Epithelial cell of esophagus (primary cell): Measurements from ENCODE around the gene LRCH3.

Experiments
- DNase-seq: peaks from one replicate; pipeline ENCODE4 v3.0.0; 2010; ENCODE audit warnings: low read depth
- H3K4me3 ChIP-seq: 2 replicates; pipeline ENCODE4 v1.5.1; 2011; ENCODE audit warnings: mild to moderate bottlenecking, low read length, control low read depth
- TF ChIP-seq, protein P1 (sequence below): IDR thresholded peaks from 2 replicates; pipeline ENCODE4 v1.5.1; 2011; ENCODE audit warnings: low read depth, mild to moderate bottlenecking, low read length, control low read depth, inconsistent platforms; ENCODE audit not compliant: insufficient read depth; ENCODE audit errors: missing control alignments

Gene LRCH3

DNA sequence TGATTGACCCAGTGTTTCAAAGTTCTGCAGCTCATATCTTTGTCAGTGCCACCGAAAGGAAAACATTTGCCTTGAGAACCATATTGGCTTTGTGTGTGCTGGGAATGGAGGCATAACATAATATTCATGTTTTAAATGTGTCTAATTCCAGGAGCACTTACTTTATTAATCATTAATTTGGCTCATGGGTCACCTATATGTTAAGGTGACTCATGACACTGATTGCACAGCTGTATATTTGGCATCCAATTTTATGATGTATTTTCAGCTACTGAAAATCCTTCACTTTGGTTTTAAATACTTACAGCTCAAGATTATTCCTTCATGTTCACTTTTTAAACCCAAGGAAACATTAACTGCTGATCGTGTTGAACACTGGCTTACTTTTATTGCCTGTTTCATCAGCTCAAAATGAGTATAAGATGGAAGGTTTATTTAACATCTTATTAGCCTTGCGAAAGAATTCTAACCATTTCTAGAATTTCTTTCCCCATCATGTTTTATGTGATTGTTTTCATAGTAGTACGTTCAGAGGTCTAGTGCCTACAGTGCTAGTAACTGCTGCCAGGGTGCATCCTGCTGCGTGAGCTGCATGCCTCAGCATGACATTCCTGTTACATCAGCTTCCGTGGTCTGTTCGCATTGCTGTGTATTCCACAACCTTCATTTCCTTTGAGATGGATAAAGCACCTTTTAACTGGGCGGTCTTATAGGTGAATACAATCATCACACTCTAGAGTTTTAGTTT lies 63.7 kb downstream of the LRCH3 start:
- TF ChIP-seq, protein P1, sequence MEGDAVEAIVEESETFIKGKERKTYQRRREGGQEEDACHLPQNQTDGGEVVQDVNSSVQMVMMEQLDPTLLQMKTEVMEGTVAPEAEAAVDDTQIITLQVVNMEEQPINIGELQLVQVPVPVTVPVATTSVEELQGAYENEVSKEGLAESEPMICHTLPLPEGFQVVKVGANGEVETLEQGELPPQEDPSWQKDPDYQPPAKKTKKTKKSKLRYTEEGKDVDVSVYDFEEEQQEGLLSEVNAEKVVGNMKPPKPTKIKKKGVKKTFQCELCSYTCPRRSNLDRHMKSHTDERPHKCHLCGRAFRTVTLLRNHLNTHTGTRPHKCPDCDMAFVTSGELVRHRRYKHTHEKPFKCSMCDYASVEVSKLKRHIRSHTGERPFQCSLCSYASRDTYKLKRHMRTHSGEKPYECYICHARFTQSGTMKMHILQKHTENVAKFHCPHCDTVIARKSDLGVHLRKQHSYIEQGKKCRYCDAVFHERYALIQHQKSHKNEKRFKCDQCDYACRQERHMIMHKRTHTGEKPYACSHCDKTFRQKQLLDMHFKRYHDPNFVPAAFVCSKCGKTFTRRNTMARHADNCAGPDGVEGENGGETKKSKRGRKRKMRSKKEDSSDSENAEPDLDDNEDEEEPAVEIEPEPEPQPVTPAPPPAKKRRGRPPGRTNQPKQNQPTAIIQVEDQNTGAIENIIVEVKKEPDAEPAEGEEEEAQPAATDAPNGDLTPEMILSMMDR: no peak
- H3K4me3 ChIP-seq: no peak overlapping the region
- peak; percentile 92 for DNase-seq

DNA sequence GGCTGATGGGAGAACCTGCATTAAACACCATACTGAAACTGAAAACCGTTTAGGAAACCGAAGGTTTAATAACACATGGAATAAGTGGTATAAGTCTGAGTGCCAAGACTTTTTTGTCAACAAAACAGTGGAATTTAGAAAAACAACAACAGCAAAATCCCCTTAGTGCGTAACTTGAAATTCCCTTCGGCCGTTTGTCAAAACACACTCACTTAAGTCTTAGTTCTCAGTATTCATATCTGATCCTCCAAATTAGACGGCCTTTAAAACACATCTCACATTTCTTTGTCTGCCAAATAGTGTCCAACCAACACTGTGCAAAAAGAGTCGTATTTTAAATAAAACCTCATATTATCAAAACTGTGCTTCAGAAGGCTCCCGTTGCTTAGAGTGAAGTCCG lies 64.5 kb downstream of the LRCH3 start:
- DNase-seq: no peak
- TF ChIP-seq, protein P1: no peak
- H3K4me3 ChIP-seq: no peak overlapping the region

DNA sequence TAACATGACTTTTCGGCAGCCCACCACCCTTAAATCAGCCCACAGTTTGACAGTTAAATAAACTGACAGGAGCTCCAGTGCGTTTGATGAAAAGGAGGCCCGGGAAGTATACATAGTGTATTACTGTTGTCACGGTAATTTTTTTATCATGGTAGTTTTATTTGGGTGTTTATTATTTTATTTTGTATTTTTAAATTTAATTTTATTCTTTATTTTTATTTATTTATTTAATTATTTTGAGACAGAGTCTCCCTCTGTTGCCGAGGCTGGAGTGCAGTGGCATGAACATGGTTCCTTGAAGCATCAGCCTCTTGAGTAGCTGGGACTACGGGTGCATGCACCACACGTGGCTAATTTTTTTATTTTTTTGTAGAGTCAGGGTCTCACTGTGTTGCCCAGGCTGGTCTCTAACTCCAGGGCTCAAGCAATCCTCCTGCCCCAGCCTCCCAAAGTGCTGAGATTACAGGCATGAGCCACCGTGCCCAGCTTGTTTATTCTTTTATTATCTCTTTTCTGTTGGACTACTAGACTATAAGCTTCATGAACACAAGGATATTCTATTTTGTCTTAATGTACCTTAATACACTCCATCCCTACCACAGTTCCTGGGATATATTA lies 65.3 kb downstream of the LRCH3 start:
- H3K4me3 ChIP-seq: no peak overlapping the region
- TF ChIP-seq, protein P1: no peak
- no peak for DNase-seq

DNA sequence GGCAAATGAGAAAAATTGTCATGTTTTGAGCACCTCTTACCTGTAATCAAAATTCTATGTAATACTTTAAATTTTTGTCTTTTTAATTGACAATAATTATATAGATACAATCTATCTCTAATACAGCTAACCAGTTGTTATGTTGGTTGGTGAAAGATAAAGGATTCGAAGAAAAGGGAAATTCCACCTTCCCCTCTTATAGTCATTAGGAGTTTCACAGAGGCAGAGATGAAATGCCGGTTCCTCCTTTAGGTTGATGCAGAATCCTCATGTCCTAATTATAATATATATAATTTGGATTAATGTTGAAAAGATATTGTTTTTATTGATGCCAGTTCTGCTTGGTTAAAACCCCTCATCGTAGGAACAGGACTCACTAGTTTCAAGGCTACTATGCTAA lies 67.1 kb downstream of the LRCH3 start:
- no peak for DNase-seq
- no peak overlapping the region for H3K4me3 ChIP-seq
- TF ChIP-seq, protein P1: no peak

DNA sequence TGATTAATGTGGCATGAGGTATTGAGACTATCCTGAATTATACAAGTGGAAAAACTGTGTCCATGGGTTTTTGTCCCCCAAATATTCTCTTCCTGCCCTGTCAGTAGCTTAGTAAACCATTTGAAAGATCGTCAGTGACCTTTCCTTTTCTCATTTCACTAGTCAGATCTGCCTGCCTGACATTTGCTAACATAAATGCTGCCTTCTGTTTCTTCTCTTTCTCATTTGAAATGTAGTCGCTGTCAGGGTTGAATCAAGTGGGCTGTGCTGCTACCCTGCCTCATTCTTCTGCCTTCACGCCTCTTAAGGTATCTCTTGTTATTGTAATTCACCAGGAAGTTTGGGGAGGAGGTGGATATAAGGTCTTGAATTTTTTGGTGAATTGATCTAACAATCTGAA lies 67.5 kb downstream of the LRCH3 start:
- TF ChIP-seq, protein P1: no peak
- no peak for DNase-seq
- no peak overlapping the region for H3K4me3 ChIP-seq

DNA sequence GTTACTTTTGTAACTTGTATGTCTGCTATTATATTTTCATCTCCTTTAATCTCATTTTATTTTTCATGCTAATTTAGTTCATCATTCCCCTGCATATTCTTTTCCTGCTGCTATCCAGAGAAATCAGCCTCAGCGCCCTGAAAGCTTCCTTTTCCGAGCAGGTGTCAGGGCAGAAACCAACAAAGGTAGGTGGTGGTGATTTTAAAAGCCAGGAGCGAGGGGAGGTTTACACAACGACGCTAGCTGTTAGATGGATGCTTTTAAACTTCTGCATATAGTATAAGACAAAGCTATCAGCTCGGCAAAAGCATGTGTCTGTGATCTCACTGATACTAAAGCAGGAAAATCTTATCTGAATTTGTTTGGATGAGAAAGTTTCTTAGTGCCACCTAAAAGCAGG lies 75.0 kb downstream of the LRCH3 start:
- TF ChIP-seq, protein P1: no peak
- DNase-seq: no peak
- H3K4me3 ChIP-seq: no peak overlapping the region

DNA sequence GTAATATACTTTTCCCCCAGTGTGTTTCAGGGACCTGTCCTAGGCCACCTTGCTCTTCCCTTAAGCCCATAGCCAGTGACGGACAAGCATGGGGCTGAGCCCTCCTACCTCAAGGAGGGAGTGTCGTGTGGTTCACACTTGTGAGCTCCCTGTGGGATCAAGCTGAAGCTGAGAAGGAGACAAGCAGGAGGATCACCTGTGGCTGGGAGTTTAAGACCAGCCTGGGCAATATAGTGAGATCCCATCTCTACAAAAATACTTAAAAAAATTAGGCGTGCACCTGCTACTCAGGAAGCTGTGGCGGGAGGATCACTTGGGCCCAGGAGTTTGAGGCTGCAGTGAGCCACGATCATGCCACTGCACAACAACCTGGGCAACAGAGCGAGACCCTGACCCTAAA lies 82.3 kb downstream of the LRCH3 start:
- no peak for DNase-seq
- TF ChIP-seq, protein P1: no peak
- H3K4me3 ChIP-seq: no peak overlapping the region
